OCI-M2 (cell line): ENCODE measurements around the gene PRKCSH.
A peak's percentile ranks its signal among the peaks of the same experiment; 100 is the strongest.

Source experiments
- DNase-seq: peaks from one replicate; lab custom pipeline; 2025; ENCODE audit not compliant: unreplicated experiment; lab: John Stamatoyannopoulos, UW

Gene PRKCSH

GRCh38 chr19:11475861-11476260 lies 40.4 kb downstream of the PRKCSH start:
- no peak for DNase-seq

- DNase-seq, result no peak
Observed at GRCh38 chr19:11478167-11479089, 43.0 kb downstream of the PRKCSH start.

- no peak for DNase-seq
Observed at GRCh38 chr19:11479090-11479897, 43.9 kb downstream of the PRKCSH start.

- DNase-seq, result no peak
Observed at GRCh38 chr19:11479898-11480714, 44.7 kb downstream of the PRKCSH start.

GRCh38 chr19:11480715-11481533 lies 45.5 kb downstream of the PRKCSH start, which contains the start of gene ELAVL3:
Gene ELAVL3 (minus strand): TSS chr19:11481046. CDS start chr19:11480608, 438 bp downstream.
- no peak for DNase-seq

GRCh38 chr19:11481534-11482383 lies 46.3 kb downstream of the PRKCSH start:
- peak; percentile 100 for DNase-seq

GRCh38 chr19:11482384-11483050 lies 47.1 kb downstream of the PRKCSH start:
- DNase-seq, result peak; percentile 98

- no peak for DNase-seq
Observed at GRCh38 chr19:11483366-11484111, 48.1 kb downstream of the PRKCSH start.

- no peak for DNase-seq
Observed at GRCh38 chr19:11485245-11485837, 49.9 kb downstream of the PRKCSH start.

- DNase-seq, result no peak
Observed at GRCh38 chr19:11486661-11487503, 51.4 kb downstream of the PRKCSH start.

GRCh38 chr19:11489378-11489777 lies 53.9 kb downstream of the PRKCSH start:
- no peak for DNase-seq

- DNase-seq, result no peak
Observed at GRCh38 chr19:11494634-11495285, 59.3 kb downstream of the PRKCSH start.

- no peak for DNase-seq
Observed at GRCh38 chr19:11495481-11495880, 60.0 kb downstream of the PRKCSH start.

- no peak for DNase-seq
Observed at GRCh38 chr19:11495885-11496284, 60.5 kb downstream of the PRKCSH start.

GRCh38 chr19:11496391-11497163 lies 61.1 kb downstream of the PRKCSH start:
- DNase-seq, result no peak
